HG03521 (cell line): ENCODE measurements around the gene RPLP2.
A peak's percentile ranks its signal among the peaks of the same experiment; 100 is the strongest.

Experiments
- ATAC-seq: cut with Tn5 transposase; IDR thresholded peaks from one replicate; pipeline ENCODE4 v1.9.1; 2021; ENCODE audit warnings: mild to moderate bottlenecking, moderate library complexity; ENCODE audit not compliant: unreplicated experiment

RPLP2 gene

GRCh38 chr11:821512-822371 is 12.0 kb downstream of the RPLP2 start:
- no peak for ATAC-seq

- no peak for ATAC-seq
These were observed 13.9 kb downstream of the RPLP2 start for GRCh38 chr11:823441-824291.

GRCh38 chr11:824292-824880 is 14.6 kb downstream of the RPLP2 start:
- no peak for ATAC-seq

GRCh38 chr11:824942-825341 is 15.2 kb downstream of the RPLP2 start:
- no peak for ATAC-seq

GRCh38 chr11:825366-826226 is 15.8 kb downstream of the RPLP2 start:
- ATAC-seq: no peak

GRCh38 chr11:826227-826621 is 16.5 kb downstream of the RPLP2 start:
- no peak for ATAC-seq

GRCh38 chr11:826836-827145 is 17.0 kb downstream of the RPLP2 start:
- ATAC-seq: no peak

- ATAC-seq: no peak
These were observed 17.6 kb downstream of the RPLP2 start for GRCh38 chr11:827146-827896.

- ATAC-seq: no peak
These were observed 18.1 kb downstream of the RPLP2 start, which contains the start of gene CRACR2B for GRCh38 chr11:827897-828192. Gene CRACR2B (plus strand): TSS chr11:827919. CDS start chr11:828608, 689 bp downstream.

- ATAC-seq: no peak
These were observed 18.9 kb downstream of the RPLP2 start for GRCh38 chr11:828506-829175.

- no peak for ATAC-seq
These were observed 19.5 kb downstream of the RPLP2 start for GRCh38 chr11:829176-829846.

- ATAC-seq: no peak
These were observed 20.1 kb downstream of the RPLP2 start for GRCh38 chr11:829847-830294.

- ATAC-seq: peak; percentile 29
These were observed 20.7 kb downstream of the RPLP2 start for GRCh38 chr11:830295-831117.

- no peak for ATAC-seq
These were observed 21.5 kb downstream of the RPLP2 start for GRCh38 chr11:831118-831864.

GRCh38 chr11:831961-832528 is 22.3 kb downstream of the RPLP2 start:
- ATAC-seq: no peak

- no peak for ATAC-seq
These were observed 22.9 kb downstream of the RPLP2 start, which contains the start of gene CD151 for GRCh38 chr11:832529-833113. Gene CD151 (plus strand): TSS chr11:832952. CDS start chr11:836070, 3,118 bp downstream.
